A549 (cell line): ENCODE results near the gene ADAM19. TPM values are rescaled to one million over a fixed set of nuclear protein-coding genes. Genes with fewer than 3 reads are reported as not detected.

Experiments
- ATAC-seq, 2 experiments: fragments of 200-7000 bp in 1 of 2; fragments of >200 bp in 1 of 2; cut with Nextera tagmentation in 1 of 2; cut with Tn5 transposase in 1 of 2; 3 replicates each; pipeline versions ENCODE4 v1.8.0 to v1.9.1; 2018 to 2020; ENCODE audit warnings: mild to moderate bottlenecking in 1 of 2, moderate library complexity in 1 of 2
- CTCF ChIA-PET: fragments of 300-600 bp; sonication (Branson Sonifier 250); formaldehyde crosslinking; extraction: SDS; loops from one replicate; lab custom pipeline; 2021; ENCODE audit warnings: antibody characterized with exemption, inconsistent platforms; lab: Yijun Ruan, JAX
- POLR2A ChIA-PET: fragments of 350-600 bp; formaldehyde crosslinking; extraction: SDS; loops from one replicate; lab custom pipeline; 2021; ENCODE audit warnings: antibody characterized with exemption, inconsistent platforms; lab: Yijun Ruan, JAX
- DNase-seq, 2 experiments: peaks; one replicate each; pipeline versions ENCODE4 v3.0.0 to v3.0.0-alpha.2; 2011 to 2016; ENCODE audit warnings: low read depth in 1 of 2, low spot score in 1 of 2
- FAIRE-seq: peaks from 2 replicates; lab custom pipeline; 2011; peaks lifted over from hg19 to GRCh38; lab: Jason Lieb, UNC
- H3K27ac ChIP-seq, 2 experiments: fragments of >200 bp; sonication (Bioruptor Twin); formaldehyde crosslinking; 3 replicates each; pipeline ENCODE4 v1.5.1; 2016 to 2017
- H3K4me1 ChIP-seq: fragments of >200 bp; sonication (Bioruptor Twin); formaldehyde crosslinking; 3 replicates; pipeline ENCODE4 v1.6.1; 2016
- H3K4me2 ChIP-seq: fragments of >200 bp; sonication (Bioruptor Twin); formaldehyde crosslinking; 3 replicates; pipeline ENCODE4 v1.6.1; 2016
- H3K4me3 ChIP-seq: fragments of >200 bp; sonication (Bioruptor Twin); formaldehyde crosslinking; 3 replicates; pipeline ENCODE4 v1.5.1; 2016
- H3K9me3 ChIP-seq: fragments of >200 bp; sonication (Bioruptor Twin); formaldehyde crosslinking; 3 replicates; pipeline ENCODE4 v1.6.1; 2016
- CEBPB ChIP-seq, 2 experiments: fragments of >200 bp in 1 of 2; sonication (Bioruptor Twin) in 1 of 2; formaldehyde crosslinking in 1 of 2; IDR thresholded peaks; 2 replicates each; pipeline ENCODE4 v1.6.1; 2012 to 2016
- CTCF ChIP-seq: fragments of >200 bp; sonication (Bioruptor Twin); formaldehyde crosslinking; IDR thresholded peaks from 3 replicates; pipeline ENCODE4 v1.5.1; 2016
- E2F6 ChIP-seq: IDR thresholded peaks from 2 replicates; pipeline ENCODE4 v1.6.1; 2012; ENCODE audit warnings: low read depth, borderline replicate concordance
- FOSB ChIP-seq: fragments of 250-450 bp; sonication (Bioruptor Pico); IDR thresholded peaks from 2 replicates; pipeline ENCODE4 v1.5.0; 2020; ENCODE audit warnings: mild to moderate bottlenecking, moderate library complexity
- HEYL ChIP-seq: fragments of 250-450 bp; sonication (Bioruptor Pico); IDR thresholded peaks from 2 replicates; pipeline ENCODE4 v1.8.0; 2021; ENCODE audit warnings: mild to moderate bottlenecking, moderate library complexity
- HOXA7 ChIP-seq: fragments of 250-450 bp; sonication (Bioruptor Pico); IDR thresholded peaks from 2 replicates; pipeline ENCODE4 v1.5.0; 2020; ENCODE audit warnings: mild to moderate bottlenecking, moderate library complexity
- HOXB13 ChIP-seq: fragments of 250-450 bp; sonication (Bioruptor Pico); IDR thresholded peaks from 2 replicates; pipeline ENCODE4 v1.5.0; 2020; ENCODE audit warnings: low read depth, mild to moderate bottlenecking, moderate library complexity
- HOXB5 ChIP-seq: fragments of 250-450 bp; sonication (Bioruptor Pico); IDR thresholded peaks from 2 replicates; pipeline ENCODE4 v1.5.0; 2020; ENCODE audit warnings: mild to moderate bottlenecking, moderate library complexity
- JUN ChIP-seq, 2 experiments: fragments of >200 bp; sonication (Bioruptor Twin); formaldehyde crosslinking; IDR thresholded peaks; 2 replicates in 1 of 2; 3 replicates in 1 of 2; pipeline ENCODE4 v1.6.1; 2016 to 2017
- KDM1A ChIP-seq: fragments of 200-600 bp; sonication (generic); IDR thresholded peaks from 2 replicates; pipeline ENCODE4 v1.6.1; 2016; ENCODE audit warnings: low read depth, mild to moderate bottlenecking
- KDM5A ChIP-seq: fragments of 200-600 bp; sonication (generic); IDR thresholded peaks from 2 replicates; pipeline ENCODE4 v1.6.1; 2016; ENCODE audit warnings: antibody characterized with exemption, mild to moderate bottlenecking
- MAFK ChIP-seq: fragments of 450-650 bp; IDR thresholded peaks from 2 replicates; pipeline ENCODE4 v1.6.1; 2014; ENCODE audit not compliant: partially characterized antibody
- MAX ChIP-seq: IDR thresholded peaks from 2 replicates; pipeline ENCODE4 v1.6.1; 2012
- MAZ ChIP-seq: fragments of 150-350 bp; IDR thresholded peaks from 2 replicates; pipeline ENCODE4 v1.6.1; 2014; ENCODE audit warnings: antibody characterized with exemption, low read depth, low read length, borderline replicate concordance
- NPAS2 ChIP-seq: fragments of 250-450 bp; sonication (Bioruptor Pico); IDR thresholded peaks from 2 replicates; pipeline ENCODE4 v1.8.0; 2022; ENCODE audit warnings: mild to moderate bottlenecking, moderate library complexity, borderline replicate concordance
- NR3C1 ChIP-seq: fragments of >200 bp; sonication (Bioruptor Twin); formaldehyde crosslinking; IDR thresholded peaks from 3 replicates; pipeline ENCODE4 v1.6.1; 2017
- PHF8 ChIP-seq: fragments of 200-600 bp; sonication (generic); IDR thresholded peaks from 2 replicates; pipeline ENCODE4 v1.6.1; 2016; ENCODE audit warnings: low read depth, mild to moderate bottlenecking, antibody characterized with exemption, moderate library complexity, borderline replicate concordance
- RAD21 ChIP-seq, 2 experiments: fragments of >200 bp in 1 of 2; sonication (Bioruptor Twin) in 1 of 2; formaldehyde crosslinking in 1 of 2; IDR thresholded peaks in 1 of 2; conservative IDR thresholded peaks in 1 of 2; 2 replicates in 1 of 2; 3 replicates in 1 of 2; pipeline ENCODE4 v1.6.1; 2012 to 2018; ENCODE audit warnings: inconsistent platforms in 1 of 2
- RARB ChIP-seq: fragments of 250-450 bp; sonication (Bioruptor Pico); IDR thresholded peaks from 2 replicates; pipeline ENCODE4 v1.8.0; 2021; ENCODE audit warnings: mild to moderate bottlenecking, moderate library complexity
- TFCP2L1 ChIP-seq: fragments of 250-450 bp; sonication (Bioruptor Pico); IDR thresholded peaks from 2 replicates; pipeline ENCODE4 v1.5.0; 2021; ENCODE audit warnings: mild to moderate bottlenecking
- ZC3H11A ChIP-seq: fragments of 450-650 bp; IDR thresholded peaks from 2 replicates; pipeline ENCODE4 v1.6.1; 2014; ENCODE audit warnings: antibody characterized with exemption, mild to moderate bottlenecking
- ZFP36 ChIP-seq: fragments of 450-650 bp; IDR thresholded peaks from 2 replicates; pipeline ENCODE4 v1.6.1; 2014; ENCODE audit warnings: borderline replicate concordance; ENCODE audit not compliant: partially characterized antibody
- ZNF302 ChIP-seq: fragments of 250-450 bp; sonication (Bioruptor Pico); IDR thresholded peaks from 2 replicates; pipeline ENCODE4 v1.9.0; 2021; ENCODE audit warnings: inconsistent platforms, mild to moderate bottlenecking, moderate library complexity
- WGBS: methylation state at CpG from one replicate; pipeline ENCODE4 v1.1.6; 2017; ENCODE audit errors: missing lambda C conversion rate; 5-methylcytosine and 5-hydroxymethylcytosine counted together
- polyA plus RNA-seq, 4 experiments: library from polyadenylated mRNA; depleted of rRNA in 3 of 4; stranded (reverse); fragments of >200 nt; fragmentation: RNase III in 1 of 4; extraction: RNeasy Plus Mini Kit Qiagen cat#74134 plus additional on column Dnase treatment in 1 of 4; gene quantifications; 2 replicates in 3 of 4; 3 replicates in 1 of 4; pipeline ENCODE4 v1.2.3, GENCODE V29; 2011 to 2017
- TF ChIP-seq, protein P1 (sequence below): fragments of 150-350 bp; IDR thresholded peaks from 2 replicates; pipeline ENCODE4 v1.6.1; 2014; ENCODE audit warnings: low read depth, mild to moderate bottlenecking, low read length

ADAM19 gene
- polyA plus RNA-seq, 2 of the 4 experiments (the other 2 are of a cell fraction), result 7.7 to 15.2 TPM

DNA sequence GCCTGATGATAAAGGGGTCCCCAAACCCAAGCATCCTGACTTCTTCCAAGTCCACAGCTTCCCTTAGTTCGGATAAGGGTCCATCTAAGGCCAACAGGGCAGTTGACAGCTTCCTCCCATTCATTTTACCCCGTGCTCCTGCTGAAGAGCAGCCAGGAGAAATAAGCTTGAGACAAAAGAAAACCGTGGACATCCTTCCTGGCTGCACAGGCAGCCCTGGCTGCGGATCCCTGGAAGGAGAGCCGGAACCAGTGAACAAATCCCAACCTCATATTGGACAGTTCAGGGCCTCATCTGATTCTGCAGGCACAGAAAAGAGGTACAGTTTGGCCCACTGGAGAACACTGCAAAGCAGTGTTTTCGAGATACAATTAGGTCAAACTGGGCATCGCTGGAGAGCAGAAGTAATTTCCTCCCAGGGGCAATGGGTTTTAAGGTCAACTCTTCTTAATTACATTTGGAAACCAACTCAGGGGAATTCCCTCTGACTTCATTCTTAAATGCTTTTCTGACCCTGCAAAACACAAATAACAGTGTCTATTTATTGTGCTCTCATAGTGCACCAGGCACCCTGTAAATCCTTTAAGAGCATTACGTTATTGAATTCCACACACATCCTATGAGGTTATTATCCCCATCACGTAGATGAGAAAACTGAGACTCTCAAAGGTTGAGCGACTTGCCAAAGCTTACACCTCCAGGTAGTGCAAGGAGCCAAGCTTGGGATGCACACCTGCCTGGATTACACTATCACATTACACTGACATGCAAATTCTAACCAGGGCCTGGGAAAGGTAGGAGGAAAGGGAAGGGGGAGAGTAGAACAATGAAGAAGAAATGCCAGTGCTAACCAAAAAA lies 21.2 kb downstream of the ADAM19 start:
- Histone ChIP-seq H3K4me3 (no peak overlapping the region), H3K4me1 (peaks cover 52% of the 10 kb centered on the region), H3K27ac (peak overlapping the region in 1 of 2 experiments; percentile 19; a peak in 1 of 6 replicates), H3K4me2 (peak overlapping the region; percentile 40; the same call in 2 of the 3 replicates), H3K9me3 (no peaks in the 10 kb centered on the region)
- whole genome bisulfite sequencing, result 67% methylated on average over 10 of the region's 10 CpGs
- DNase-seq, result no peak
- FAIRE-seq, result no peak
- CTCF ChIA-PET, result interaction anchor here (0.7 to 1.5 kb wide), 2 partner anchors 10 to 13 kb away, joined by 3 to 4 read pairs; no protein-coding TSS in a partner anchor
- TF ChIP-seq FOSB (no peak), JUN (IDR thresholded peaks at IDR 0.05) (no peak), ZFP36 (no peak), CEBPB (IDR thresholded peaks at IDR 0.05) (no peak), RARB (no peak), HOXA7 (no peak), KDM1A (no peak), MAX (no peak), TFCP2L1 (no peak), MAFK (no peak), ZC3H11A (no peak), HOXB5 (CRISPR knock-in tag) (no peak), E2F6 (no peak), HOXB13 (CRISPR knock-in tag) (no peak), PHF8 (no peak), HEYL (CRISPR knock-in tag) (no peak), KDM5A (no peak)
- POLR2A ChIA-PET, result no interaction called here
- 0 out of 6 replicates have a peak, but pooled peaks of 1 of the 2 experiments have one; percentile 5 for ATAC-seq

DNA sequence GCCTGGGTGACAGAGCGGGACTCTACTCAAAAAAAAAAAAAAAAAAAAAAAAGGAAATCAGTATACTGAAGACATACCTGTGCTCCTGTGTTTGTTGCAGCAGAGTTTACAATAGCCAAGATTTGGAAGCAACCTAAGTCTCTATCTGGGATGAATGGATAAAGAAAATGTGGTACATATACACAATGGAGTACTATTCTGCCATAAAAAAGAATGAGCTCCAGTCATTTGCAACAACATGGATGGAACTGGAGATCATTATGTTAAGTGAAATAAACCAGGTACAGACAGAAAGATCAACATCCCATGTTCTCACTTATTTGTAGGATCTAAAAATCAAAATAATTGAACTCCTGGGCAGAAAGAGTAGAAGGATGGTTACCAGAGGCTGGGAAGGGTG lies 22.9 kb downstream of the ADAM19 start:
- TF ChIP-seq NR3C1 (no peak), NPAS2 (CRISPR knock-in tag) (no peak), ZNF302 (no peak), CTCF (no peak), ZC3H11A (no peak), MAZ (no peak), RAD21 (conservative IDR thresholded peaks at IDR 0.05 in 1 of 2, IDR thresholded peaks at IDR 0.05 in 1 of 2) (no peak), HEYL (CRISPR knock-in tag) (no peak), PHF8 (no peak)
- TF ChIP-seq, protein P1, sequence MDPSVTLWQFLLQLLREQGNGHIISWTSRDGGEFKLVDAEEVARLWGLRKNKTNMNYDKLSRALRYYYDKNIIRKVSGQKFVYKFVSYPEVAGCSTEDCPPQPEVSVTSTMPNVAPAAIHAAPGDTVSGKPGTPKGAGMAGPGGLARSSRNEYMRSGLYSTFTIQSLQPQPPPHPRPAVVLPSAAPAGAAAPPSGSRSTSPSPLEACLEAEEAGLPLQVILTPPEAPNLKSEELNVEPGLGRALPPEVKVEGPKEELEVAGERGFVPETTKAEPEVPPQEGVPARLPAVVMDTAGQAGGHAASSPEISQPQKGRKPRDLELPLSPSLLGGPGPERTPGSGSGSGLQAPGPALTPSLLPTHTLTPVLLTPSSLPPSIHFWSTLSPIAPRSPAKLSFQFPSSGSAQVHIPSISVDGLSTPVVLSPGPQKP, result no peak
- FAIRE-seq, result no peak
- WGBS, result 100% methylated on average over 1 of the region's 1 CpG
- ATAC-seq, result no peak
- ChIA-PET CTCF (no interaction called here), POLR2A (no interaction called here)
- Histone ChIP-seq H3K4me3 (no peak overlapping the region), H3K27ac (no peak overlapping the region), H3K9me3 (no peaks in the 10 kb centered on the region), H3K4me1 (peaks cover 53% of the 10 kb centered on the region), H3K4me2 (no peak overlapping the region)
- no peak for DNase-seq
